MCF 10A (cell line): ENCODE data around the gene TRIM28. TPM values are rescaled to one million over a fixed set of nuclear protein-coding genes. Genes with fewer than 3 reads are reported as not detected.

Experiments
- BruUV-seq: library from RNA; stranded (reverse); fragments of 400-500 nt; replicated peaks from 2 replicates; lab custom pipeline; 2021; lab: Mats Ljungman, UMichigan
- CTCF ChIA-PET: fragments of 300-600 bp; sonication (Branson Sonifier 250); formaldehyde crosslinking; extraction: SDS; loops from one replicate; lab custom pipeline; 2021; ENCODE audit warnings: antibody characterized with exemption, inconsistent platforms; lab: Yijun Ruan, JAX
- POLR2A ChIA-PET: fragments of 300-600, 350-650 bp; sonication (Branson Sonifier 250); formaldehyde crosslinking; extraction: SDS; loops from one replicate; lab custom pipeline; 2020; ENCODE audit warnings: antibody characterized with exemption, inconsistent platforms; lab: Yijun Ruan, JAX
- DNase-seq: peaks from one replicate; pipeline ENCODE4 v3.0.0-alpha.2; 2018; ENCODE audit not compliant: unreplicated experiment
- H3K27ac Mint-ChIP-seq: one replicate; pipeline ENCODE4 v1.8.0; 2022; ENCODE audit warnings: mild to moderate bottlenecking, low read depth, mixed read lengths; ENCODE audit not compliant: unreplicated experiment
- H3K27me3 Mint-ChIP-seq: one replicate; pipeline ENCODE4 v1.8.0; 2022; ENCODE audit warnings: mixed read lengths; ENCODE audit not compliant: insufficient read depth, unreplicated experiment
- H3K36me3 Mint-ChIP-seq: one replicate; pipeline ENCODE4 v1.8.0; 2022; ENCODE audit warnings: mild to moderate bottlenecking, moderate library complexity, mixed read lengths; ENCODE audit not compliant: insufficient read depth, unreplicated experiment
- H3K4me1 Mint-ChIP-seq: one replicate; pipeline ENCODE4 v1.8.0; 2022; ENCODE audit warnings: mixed read lengths; ENCODE audit not compliant: insufficient read depth, unreplicated experiment
- H3K4me3 Mint-ChIP-seq: one replicate; pipeline ENCODE4 v1.8.0; 2022; ENCODE audit warnings: mild to moderate bottlenecking, moderate library complexity, mixed read lengths; ENCODE audit not compliant: unreplicated experiment
- H3K9me3 Mint-ChIP-seq: one replicate; pipeline ENCODE4 v1.8.0; 2022; ENCODE audit warnings: mixed read lengths; ENCODE audit not compliant: unreplicated experiment
- CTCF ChIP-seq: fragments of 200-600 bp; IDR thresholded peaks from one replicate; pipeline ENCODE4 v1.8.0; 2022; ENCODE audit warnings: antibody characterized with exemption, mild to moderate bottlenecking; ENCODE audit not compliant: unreplicated experiment
- intact Hi-C: fragments of 100-400 bp; cut with micrococcal nuclease; formaldehyde crosslinking; loops from 2 replicates; pipeline ENCODE4 v1.14.1; 2022
- total RNA-seq: library from RNA; stranded (reverse); gene quantifications from 2 replicates; pipeline ENCODE4 v1.2.3, GENCODE V29; 2022

Gene TRIM28
- total RNA-seq, 1 experiment from 2014 or later = 290 TPM

DNA sequence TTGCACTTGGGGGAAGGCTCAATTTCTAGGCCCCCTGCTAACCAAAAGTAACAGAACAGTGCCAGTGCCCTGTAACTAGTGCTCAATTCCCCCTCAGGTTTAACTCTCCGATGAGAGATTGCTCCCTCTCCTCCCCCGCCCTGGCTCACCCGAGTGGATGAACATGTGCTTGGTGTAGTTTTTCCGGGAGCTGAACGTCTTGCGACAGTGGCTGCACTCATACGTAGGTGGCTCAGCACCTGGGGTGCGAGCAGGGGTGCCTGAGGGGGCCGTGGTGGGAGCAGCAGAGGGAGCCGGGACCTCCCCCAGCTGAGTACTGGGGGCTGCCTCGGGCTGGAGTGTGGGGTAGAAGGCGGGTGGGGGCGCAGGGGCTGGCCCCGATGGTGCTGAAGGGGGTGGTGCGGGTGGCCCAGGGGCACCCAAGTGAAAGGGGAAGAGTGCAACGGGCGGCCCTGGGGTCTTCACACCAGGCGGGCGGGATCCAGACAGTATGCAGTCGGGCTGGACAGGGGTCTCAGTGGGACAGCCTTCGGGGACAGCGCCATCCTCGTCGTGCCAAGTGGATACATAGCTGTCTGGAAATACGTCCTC is 27.5 kb upstream of the TRIM28 start:
- POLR2A ChIA-PET = interaction anchor here (3.8 to 6.7 kb wide), 2 partner anchors 28 to 29 kb away, joined by 35 to 194 read pairs; partner anchors contain the start of gene TRIM28
- H3K27ac Mint-ChIP-seq = no peak overlapping the region

DNA sequence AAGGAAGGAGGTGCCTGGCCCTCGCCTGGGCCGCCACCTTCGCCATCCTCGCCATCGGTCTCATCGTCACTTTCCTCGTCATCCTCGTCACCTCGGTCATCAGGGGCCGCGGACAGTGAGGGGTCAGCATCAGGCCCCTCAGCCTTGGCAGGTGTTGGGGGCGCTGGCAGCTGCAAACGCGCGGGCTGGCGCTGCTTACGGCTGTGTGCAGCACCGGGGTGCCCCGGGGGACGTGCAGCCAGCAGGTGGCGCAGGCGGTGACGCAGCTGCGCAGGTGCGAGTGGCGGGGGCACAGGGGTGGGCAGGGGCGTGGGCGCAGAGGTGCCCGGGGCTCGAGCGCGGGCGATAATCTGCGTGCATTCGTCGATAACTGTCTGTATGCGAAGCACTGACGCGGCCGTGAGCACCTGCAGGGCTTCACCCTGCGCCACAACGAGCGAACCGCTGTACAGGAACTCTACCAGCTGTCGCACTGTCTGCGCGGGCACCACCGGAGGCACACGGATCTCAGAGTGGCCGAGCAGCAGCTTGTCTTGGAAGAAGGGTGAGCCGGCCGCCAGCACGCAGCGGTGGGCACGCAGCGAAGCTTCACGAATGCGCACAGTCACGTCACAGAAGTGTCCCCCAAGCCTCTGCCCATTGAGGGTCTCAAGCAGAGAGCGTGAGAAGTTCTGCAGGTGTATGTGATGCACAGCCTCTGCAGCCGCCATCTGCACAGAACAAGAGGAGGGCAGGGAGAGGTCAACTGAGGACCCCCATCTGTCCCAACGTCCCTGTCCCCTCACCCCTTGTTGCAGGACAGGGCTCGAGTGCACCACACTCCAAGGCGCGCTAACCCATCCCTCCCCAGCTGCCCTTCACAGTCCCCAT is 26.7 kb upstream of the TRIM28 start:
- DNase-seq = no peak
- ChIA-PET CTCF (interaction anchor here (0.5 to 5.7 kb wide), 6 partner anchors 11 to 1126 kb away, joined by 3 to 43 read pairs (median 3); partner anchors contain the start of genes CHMP2A and TRIM28), POLR2A (interaction anchor here (0.6 to 6.7 kb wide), 5 partner anchors 28 to 212 kb away, joined by 3 to 194 read pairs (median 77); partner anchors contain the start of genes CHMP2A, ERVK3-1, TRIM28 and UBE2M)
- no peak for TF ChIP-seq CTCF
- H3K27ac Mint-ChIP-seq = peak overlapping the region; percentile 100
- intact Hi-C loops = no loop called here
- peak overlapping the region; percentile 83 for H3K4me3 Mint-ChIP-seq
- no TSS peak for BruUV-seq
- peaks cover 27% of the 10 kb centered on the region for H3K4me1 Mint-ChIP-seq
- H3K27me3 Mint-ChIP-seq = no peaks in the 10 kb centered on the region
- peaks cover 44% of the 10 kb centered on the region for H3K36me3 Mint-ChIP-seq
- no peaks in the 10 kb centered on the region for H3K9me3 Mint-ChIP-seq

More for the DNA sequence above, 27.5 kb upstream of the TRIM28 start:
- H3K4me1 Mint-ChIP-seq = peaks cover 22% of the 10 kb centered on the region
- H3K4me3 Mint-ChIP-seq = no peak overlapping the region
- no peak for DNase-seq
- CTCF ChIA-PET = interaction anchor here (0.5 to 5.7 kb wide), 3 partner anchors 17 to 147 kb away, joined by 3 to 43 read pairs (median 4); partner anchors contain the start of gene CHMP2A
- no peaks in the 10 kb centered on the region for H3K27me3 Mint-ChIP-seq
- no peak for TF ChIP-seq CTCF
- H3K36me3 Mint-ChIP-seq = peaks cover 44% of the 10 kb centered on the region
- intact Hi-C loops = no loop called here
- H3K9me3 Mint-ChIP-seq = no peaks in the 10 kb centered on the region
- no TSS peak for BruUV-seq

GRCh38 chr19:58518256-58519086 is 25.4 kb upstream of the TRIM28 start:
- peak; percentile 9 for TF ChIP-seq CTCF
- H3K9me3 Mint-ChIP-seq = no peaks in the 10 kb centered on the region
- DNase-seq = no peak
- TSS peak; percentile 8 for BruUV-seq
- peaks cover 27% of the 10 kb centered on the region for H3K4me1 Mint-ChIP-seq
- H3K36me3 Mint-ChIP-seq = peaks cover 35% of the 10 kb centered on the region
- intact Hi-C loops = loop anchor here (1.0 to 2.0 kb wide), 3 partner anchors 26 to 156 kb away; partner anchors contain the start of genes CHMP2A, TRIM28 and ZNF497
- peak overlapping the region; percentile 100 for H3K27ac Mint-ChIP-seq
- H3K27me3 Mint-ChIP-seq = no peaks in the 10 kb centered on the region
- ChIA-PET CTCF (interaction anchor here (0.6 to 5.7 kb wide), 26 partner anchors 9 to 1128 kb away, joined by 3 to 43 read pairs (median 3); partner anchors contain the start of genes CHMP2A, ERVK3-1, TRIM28 and ZNF324B), POLR2A (interaction anchor here (0.5 to 6.7 kb wide), 16 partner anchors 13 to 1182 kb away, joined by 3 to 194 read pairs (median 7); partner anchors contain the start of genes CHMP2A, ERVK3-1, TRIM28 and UBE2M)
- peak overlapping the region; percentile 83 for H3K4me3 Mint-ChIP-seq
